NCI-H1930 (cell line): ENCODE results near the gene DPYD.

ENCODE experiments used
- DNase-seq, 2 experiments: peaks; one replicate each; lab custom pipeline; 2025; lab: John Stamatoyannopoulos, UW

DPYD gene

GRCh38 chr1:97091679-97092078 lies 829.2 kb downstream of the DPYD start:
- no peak for DNase-seq

GRCh38 chr1:97091263-97091662 lies 829.6 kb downstream of the DPYD start:
- DNase-seq: no peak

- no peak for DNase-seq
Observed at GRCh38 chr1:97090725-97091124, 830.1 kb downstream of the DPYD start.

- DNase-seq: no peak
Observed at GRCh38 chr1:97089173-97089572, 831.7 kb downstream of the DPYD start.

GRCh38 chr1:97088391-97088790 lies 832.4 kb downstream of the DPYD start:
- DNase-seq: no peak

GRCh38 chr1:97084546-97084945 lies 836.3 kb downstream of the DPYD start:
- DNase-seq: no peak

GRCh38 chr1:97082160-97082848 lies 838.5 kb downstream of the DPYD start:
- DNase-seq: no peak

GRCh38 chr1:97078872-97079271 lies 842.0 kb downstream of the DPYD start:
- DNase-seq: no peak

- no peak for DNase-seq
Observed at GRCh38 chr1:97077221-97077620, 843.6 kb downstream of the DPYD start.

GRCh38 chr1:97074771-97075170 lies 846.1 kb downstream of the DPYD start:
- no peak for DNase-seq

GRCh38 chr1:97073936-97074335 lies 846.9 kb downstream of the DPYD start:
- no peak for DNase-seq

- no peak for DNase-seq
Observed at GRCh38 chr1:97073169-97073568, 847.7 kb downstream of the DPYD start.

- DNase-seq: no peak
Observed at GRCh38 chr1:97071173-97071572, 849.7 kb downstream of the DPYD start.

- DNase-seq: no peak
Observed at GRCh38 chr1:97070376-97070775, 850.5 kb downstream of the DPYD start.

- no peak for DNase-seq
Observed at GRCh38 chr1:97069312-97069711, 851.5 kb downstream of the DPYD start.

- DNase-seq: no peak
Observed at GRCh38 chr1:97066860-97067259, 854.0 kb downstream of the DPYD start.

- DNase-seq: no peak
Observed at GRCh38 chr1:97063532-97063931, 857.3 kb downstream of the DPYD start.

- DNase-seq: no peak
Observed at GRCh38 chr1:97061604-97062003, 859.2 kb downstream of the DPYD start.

GRCh38 chr1:97056386-97056785 lies 864.4 kb downstream of the DPYD start:
- DNase-seq: no peak

- no peak for DNase-seq
Observed at GRCh38 chr1:97053268-97053667, 867.6 kb downstream of the DPYD start.

GRCh38 chr1:97051823-97052222 lies 869.0 kb downstream of the DPYD start:
- no peak for DNase-seq

GRCh38 chr1:97050506-97050905 lies 870.3 kb downstream of the DPYD start:
- no peak for DNase-seq

GRCh38 chr1:97047421-97047793 lies 873.4 kb downstream of the DPYD start:
- no peak for DNase-seq

- DNase-seq: no peak
Observed at GRCh38 chr1:97046765-97047420, 873.9 kb downstream of the DPYD start.
